GM13977 (cell line): Measurements from ENCODE around the gene H6PD.

ENCODE experiments used
- DNase-seq: peaks from one replicate; pipeline ENCODE4 v3.0.0; 2012; ENCODE audit warnings: low spot score
- CTCF ChIP-seq: IDR thresholded peaks from 2 replicates; pipeline ENCODE4 v1.5.1; 2012; ENCODE audit warnings: mild to moderate bottlenecking, control low read depth; ENCODE audit not compliant: insufficient read depth; ENCODE audit errors: extremely low read depth, missing control alignments
- in situ Hi-C: fragments of 300-500 bp; cut with MboI; formaldehyde crosslinking; loops from one replicate; pipeline ENCODE4 v1.12.0; 2022; ENCODE audit warnings: low sequenced_read_pairs, low pct_unique_long_range_greater_than_20kb, mixed read lengths, inconsistent platforms; ENCODE audit not compliant: unreplicated experiment

The H6PD gene

GRCh38 chr1:9235560-9235959, 986 bp downstream of the H6PD start:
- DNase-seq: no peak
- TF ChIP-seq CTCF: no peak
- in situ Hi-C loops: no loop called here

- DNase-seq: no peak
- TF ChIP-seq CTCF: no peak
- in situ Hi-C loops: no loop called here
These were observed 3.6 kb downstream of the H6PD start for GRCh38 chr1:9238134-9238533.

- in situ Hi-C loops: no loop called here
- no peak for DNase-seq
- no peak for TF ChIP-seq CTCF
These were observed 4.0 kb downstream of the H6PD start for GRCh38 chr1:9238550-9238949.

GRCh38 chr1:9239622-9240401, 5.2 kb downstream of the H6PD start:
- TF ChIP-seq CTCF: no peak
- in situ Hi-C loops: no loop called here
- DNase-seq: peak; percentile 77

GRCh38 chr1:9240914-9241820, 6.6 kb downstream of the H6PD start:
- TF ChIP-seq CTCF: no peak
- DNase-seq: no peak
- in situ Hi-C loops: no loop called here

- in situ Hi-C loops: no loop called here
- TF ChIP-seq CTCF: no peak
- no peak for DNase-seq
These were observed 7.3 kb downstream of the H6PD start for GRCh38 chr1:9241891-9242290.
